ENCODE results near the gene ZNF277.
A peak's percentile ranks its signal among the peaks of the same experiment; 100 is the strongest.

ZNF277 gene

GRCh38 chr7:112211348-112211907, 4.9 kb downstream of the ZNF277 start:
- Histone ChIP-seq H3K36me3 (ENCODE audit: control insufficient read depth in 2 of 2, insufficient read depth in 1 of 2, low read length in 2 of 2) (no peaks in the 10 kb centered on the region), H3K9me3 (ENCODE audit: control insufficient read depth, insufficient read depth, low read depth, low read length) (no peaks in the 10 kb centered on the region), H3K4me3 (ENCODE audit: low read depth, low read length) (no peak overlapping the region), H3K27ac (ENCODE audit: extremely low read depth, low read depth, low read length) (no peak overlapping the region), H3K4me1 (ENCODE audit: control insufficient read depth, insufficient read depth, low read length) (peaks cover 2% of the 10 kb centered on the region; the same call in 1 of the 2 replicates)
- TF ChIP-seq ZFP41 (tag by site-specific recombination; IDR thresholded peaks at IDR 0.05; ENCODE audit: borderline replicate concordance), result no peak
- peak; percentile 77 for TF ChIP-seq ZNF133 (tag by site-specific recombination; IDR thresholded peaks at IDR 0.05)
- POLR2A ChIA-PET, result no interaction called here
- CTCF ChIA-PET, result no interaction called here

- ChIA-PET CTCF (no interaction called here), POLR2A (no interaction called here)
- TF ChIP-seq ZNF501 (tag by site-specific recombination; IDR thresholded peaks at IDR 0.05) (no peak), ZNF169 (tag by site-specific recombination; IDR thresholded peaks at IDR 0.05) (no peak), FEZF1 (tag by site-specific recombination; IDR thresholded peaks at IDR 0.05) (no peak)
- no peaks in the 10 kb centered on the region for H3K9me3 ChIP-seq (ENCODE audit: control insufficient read depth, insufficient read depth, low read depth, low read length)
- no peak overlapping the region for H3K27ac ChIP-seq (ENCODE audit: extremely low read depth, low read depth, low read length)
- no peaks in the 10 kb centered on the region for H3K36me3 ChIP-seq (ENCODE audit: control insufficient read depth in 2 of 2, insufficient read depth in 1 of 2, low read length in 2 of 2)
- peaks cover 2% of the 10 kb centered on the region; the same call in 1 of the 2 replicates for H3K4me1 ChIP-seq (ENCODE audit: control insufficient read depth, insufficient read depth, low read length)
- no peak overlapping the region for H3K4me3 ChIP-seq (ENCODE audit: low read depth, low read length)
Measured at GRCh38 chr7:112212571-112212970, 6.1 kb downstream of the ZNF277 start.

GRCh38 chr7:112213735-112214134, 7.2 kb downstream of the ZNF277 start:
- TF ChIP-seq ZNF561 (tag by site-specific recombination; IDR thresholded peaks at IDR 0.05; ENCODE audit: borderline replicate concordance) (no peak), KLF10 (tag by site-specific recombination; IDR thresholded peaks at IDR 0.05) (no peak), MYNN (tag by site-specific recombination; IDR thresholded peaks at IDR 0.05; ENCODE audit: borderline replicate concordance) (no peak), ZNF518A (tag by site-specific recombination; conservative IDR thresholded peaks at IDR 0.05; ENCODE audit: low read depth) (no peak), RBAK (tag by site-specific recombination; IDR thresholded peaks at IDR 0.05) (no peak), INSM2 (tag by site-specific recombination; IDR thresholded peaks at IDR 0.05) (no peak), ZNF473 (tag by site-specific recombination; IDR thresholded peaks at IDR 0.05) (no peak), TCF7L2 (IDR thresholded peaks at IDR 0.05; ENCODE audit: borderline replicate concordance, low read depth, low read length) (no peak), ZNF623 (tag by site-specific recombination; IDR thresholded peaks at IDR 0.05) (no peak), ZNF596 (tag by site-specific recombination; IDR thresholded peaks at IDR 0.05) (no peak), ZNF658 (tag by site-specific recombination; IDR thresholded peaks at IDR 0.05) (no peak), ZNF76 (tag by site-specific recombination; IDR thresholded peaks at IDR 0.05; ENCODE audit: borderline replicate concordance, low read depth) (no peak), ZNF266 (tag by site-specific recombination; IDR thresholded peaks at IDR 0.05; ENCODE audit: low read depth) (no peak), ZNF354C (tag by site-specific recombination; IDR thresholded peaks at IDR 0.05; ENCODE audit: borderline replicate concordance, low read depth) (no peak), ZNF785 (tag by site-specific recombination; IDR thresholded peaks at IDR 0.05) (no peak), ZNF24 (tag by site-specific recombination; IDR thresholded peaks at IDR 0.05) (no peak)
- TF ChIP-seq, protein P1, sequence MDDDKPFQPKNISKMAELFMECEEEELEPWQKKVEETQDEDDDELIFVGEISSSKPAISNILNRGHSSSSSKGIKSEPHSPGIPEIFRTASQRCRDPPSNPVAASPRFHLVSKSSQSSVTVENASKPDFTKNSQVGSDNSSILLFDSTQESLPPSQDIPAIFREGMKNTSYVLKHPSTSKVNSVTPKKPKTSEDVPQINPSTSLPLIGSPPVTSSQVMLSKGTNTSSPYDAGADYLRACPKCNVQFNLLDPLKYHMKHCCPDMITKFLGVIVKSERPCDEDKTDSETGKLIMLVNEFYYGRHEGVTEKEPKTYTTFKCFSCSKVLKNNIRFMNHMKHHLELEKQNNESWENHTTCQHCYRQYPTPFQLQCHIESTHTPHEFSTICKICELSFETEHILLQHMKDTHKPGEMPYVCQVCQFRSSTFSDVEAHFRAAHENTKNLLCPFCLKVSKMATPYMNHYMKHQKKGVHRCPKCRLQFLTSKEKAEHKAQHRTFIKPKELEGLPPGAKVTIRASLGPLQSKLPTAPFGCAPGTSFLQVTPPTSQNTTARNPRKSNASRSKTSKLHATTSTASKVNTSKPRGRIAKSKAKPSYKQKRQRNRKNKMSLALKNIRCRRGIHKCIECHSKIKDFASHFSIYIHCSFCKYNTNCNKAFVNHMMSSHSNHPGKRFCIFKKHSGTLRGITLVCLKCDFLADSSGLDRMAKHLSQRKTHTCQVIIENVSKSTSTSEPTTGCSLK (tag by site-specific recombination; IDR thresholded peaks at IDR 0.05), result no peak
- Histone ChIP-seq H3K4me1 (ENCODE audit: control insufficient read depth, insufficient read depth, low read length) (peaks cover 2% of the 10 kb centered on the region; the same call in 1 of the 2 replicates), H3K36me3 (ENCODE audit: control insufficient read depth in 2 of 2, insufficient read depth in 1 of 2, low read length in 2 of 2) (no peaks in the 10 kb centered on the region), H3K9me3 (ENCODE audit: control insufficient read depth, insufficient read depth, low read depth, low read length) (no peaks in the 10 kb centered on the region), H3K4me3 (ENCODE audit: low read depth, low read length) (no peak overlapping the region), H3K27ac (ENCODE audit: extremely low read depth, low read depth, low read length) (no peak overlapping the region)
- ChIA-PET POLR2A (interaction anchor here (1.2 kb wide), 1 partner anchor 7 kb away, joined by 4 read pairs; the partner anchor contains the start of genes DOCK4 and ZNF277), CTCF (interaction anchor here (0.6 to 0.7 kb wide), 2 partner anchors 97 to 780 kb away, joined by 3 read pairs; no protein-coding TSS in a partner anchor)
